HG02840 (cell line): Measurements from ENCODE around the gene GFM1.
A peak's percentile ranks its signal among the peaks of the same experiment; 100 is the strongest.

Experiments used
- ATAC-seq: cut with Tn5 transposase; IDR thresholded peaks from one replicate; pipeline ENCODE4 v1.9.1; 2021; ENCODE audit warnings: mild to moderate bottlenecking, moderate library complexity, moderate number of reproducible peaks; ENCODE audit not compliant: unreplicated experiment, low FRiP score

Gene GFM1

DNA sequence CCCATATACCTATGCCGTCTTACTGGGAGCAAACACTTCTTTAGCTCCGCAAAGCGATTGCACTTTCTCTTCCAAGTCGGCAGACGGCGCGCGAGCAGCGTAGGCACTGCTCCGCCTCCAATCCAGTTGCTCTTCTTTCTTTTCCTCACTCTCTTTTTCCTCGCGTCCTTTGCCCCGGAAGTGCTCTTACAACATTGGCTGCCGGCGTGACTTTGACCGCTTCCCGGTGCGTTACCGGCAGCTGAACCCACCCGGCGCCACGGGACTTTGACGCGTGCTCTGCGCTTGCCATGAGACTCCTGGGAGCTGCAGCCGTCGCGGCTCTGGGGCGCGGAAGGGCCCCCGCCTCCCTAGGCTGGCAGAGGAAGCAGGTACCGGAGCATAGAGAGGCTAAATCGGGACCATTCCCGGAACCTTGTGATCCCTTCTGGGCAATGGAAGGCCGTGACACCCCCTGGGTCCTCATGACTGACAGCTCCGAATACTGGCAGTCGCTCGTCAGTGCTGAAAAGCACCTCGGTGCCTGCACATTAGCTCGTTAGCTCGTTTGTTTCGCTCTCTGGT, at the start of gene GFM1:
Gene GFM1 (plus strand): TSS at position 183 of the 564 bp plus-strand sequence. CDS start 108 bp downstream, at position 291.
- peak; percentile 99 for ATAC-seq

DNA sequence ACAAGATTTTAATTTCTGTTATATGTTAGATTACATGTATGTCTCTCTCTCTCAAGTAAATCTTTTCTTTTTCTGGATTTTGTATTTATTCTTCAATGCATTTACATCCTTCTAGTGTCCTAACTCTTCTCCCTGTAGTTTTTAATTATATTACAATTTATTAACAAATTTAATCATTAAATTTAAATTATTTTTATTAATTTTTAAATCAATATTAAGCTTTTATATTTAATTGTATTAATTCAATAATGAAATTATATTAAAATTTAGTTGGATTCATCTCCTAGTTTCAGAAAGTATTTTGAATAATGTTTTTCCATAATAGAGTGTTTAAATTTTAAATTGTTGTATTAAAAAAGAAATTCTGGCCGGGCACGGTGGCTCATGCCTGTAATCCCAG, 43.5 kb upstream of the GFM1 start:
- ATAC-seq: no peak

DNA sequence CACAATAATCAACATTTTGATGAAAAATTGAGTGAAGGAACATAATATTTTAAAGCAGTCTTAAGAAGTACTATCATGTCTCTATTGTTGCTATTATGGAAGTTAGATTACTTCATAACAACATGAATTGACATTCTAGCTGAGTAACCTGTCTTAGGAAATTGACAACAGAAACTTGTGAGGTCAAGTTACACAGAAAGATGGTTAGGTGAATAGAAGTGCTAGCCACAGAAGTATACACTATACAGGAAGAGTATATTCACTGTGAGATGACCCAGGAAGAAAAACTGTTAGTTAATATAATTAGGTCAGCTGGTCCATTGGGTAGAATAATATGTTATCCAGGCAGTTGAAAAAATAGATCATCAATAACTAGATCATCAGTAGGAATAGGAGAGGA, 42.1 kb upstream of the GFM1 start:
- ATAC-seq: no peak

DNA sequence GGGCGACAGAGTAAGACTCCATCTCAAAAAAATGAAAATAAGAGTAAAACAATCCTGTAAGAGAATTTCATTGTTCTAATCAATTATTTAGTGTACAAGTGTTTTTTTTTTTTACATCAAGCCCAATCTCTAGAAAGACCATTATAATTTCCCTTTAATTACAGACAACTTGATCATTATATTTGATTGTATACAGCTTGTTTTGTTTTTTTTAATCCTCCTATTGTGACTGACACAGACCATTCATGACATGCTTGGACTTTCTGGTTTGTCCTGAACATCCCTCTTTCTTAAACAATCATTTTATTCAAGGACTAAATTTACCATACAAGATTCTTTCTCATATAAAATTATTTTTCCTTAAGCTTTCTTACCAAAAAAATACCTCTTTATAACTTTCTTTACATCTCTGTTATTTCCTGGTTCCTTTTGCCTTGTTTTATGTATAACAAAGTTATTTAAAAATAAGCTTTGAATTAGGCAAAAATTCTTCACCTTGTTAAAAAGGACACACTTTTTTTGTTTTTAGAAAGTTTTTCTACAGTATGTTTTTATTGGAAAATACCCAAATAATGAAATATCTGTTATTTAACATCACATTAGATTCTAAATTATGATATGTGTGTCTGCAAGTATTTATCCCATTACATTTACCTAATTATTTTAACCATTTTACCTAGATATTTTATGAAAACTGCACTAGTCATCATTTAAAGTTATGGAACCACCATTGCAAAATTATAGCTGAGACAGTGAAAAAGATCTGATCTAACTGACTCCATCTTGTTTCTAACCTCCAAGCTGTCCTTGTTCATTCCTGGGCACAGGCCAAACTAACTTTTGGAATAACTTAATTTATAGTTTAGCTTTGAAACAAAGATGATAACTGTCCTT, 26.1 kb upstream of the GFM1 start:
- ATAC-seq: no peak

DNA sequence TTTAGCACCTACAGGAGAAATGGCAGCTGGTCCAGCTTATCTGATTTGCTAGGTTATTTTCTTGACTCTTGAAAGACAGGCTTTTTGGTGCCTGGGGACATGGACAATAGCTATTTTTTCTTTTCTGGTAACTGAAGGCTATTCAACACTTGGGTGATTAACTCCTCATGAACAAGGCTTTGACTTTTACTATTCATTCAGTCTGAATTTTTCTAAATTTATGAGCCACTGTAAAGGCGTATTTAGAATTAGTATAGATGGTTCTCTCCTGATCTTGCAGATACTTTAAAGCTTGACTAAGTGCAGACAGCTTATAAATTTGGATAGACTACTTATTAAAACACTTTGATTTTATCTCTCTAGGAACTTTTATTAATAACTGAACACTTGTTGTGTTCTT, 18.4 kb upstream of the GFM1 start:
- ATAC-seq: no peak

DNA sequence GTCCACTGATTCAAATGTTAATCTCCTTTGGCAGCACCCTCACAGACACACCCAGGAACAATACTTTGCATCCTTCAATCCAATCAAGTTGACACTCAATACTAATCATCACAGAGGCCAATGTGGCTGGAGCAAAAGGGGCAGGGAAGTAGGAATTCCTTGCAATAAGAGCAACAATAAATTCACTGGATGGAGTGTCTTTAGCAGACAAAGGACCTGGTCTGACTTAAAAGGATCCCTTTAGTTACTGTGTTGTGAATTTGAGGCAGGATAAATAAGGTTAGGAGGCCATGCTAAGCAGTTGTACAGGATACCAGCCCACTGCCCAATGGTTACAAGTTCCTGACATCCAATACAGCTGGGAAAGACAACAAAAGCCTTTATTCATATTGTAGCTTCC, 12.3 kb upstream of the GFM1 start:
- ATAC-seq: no peak

DNA sequence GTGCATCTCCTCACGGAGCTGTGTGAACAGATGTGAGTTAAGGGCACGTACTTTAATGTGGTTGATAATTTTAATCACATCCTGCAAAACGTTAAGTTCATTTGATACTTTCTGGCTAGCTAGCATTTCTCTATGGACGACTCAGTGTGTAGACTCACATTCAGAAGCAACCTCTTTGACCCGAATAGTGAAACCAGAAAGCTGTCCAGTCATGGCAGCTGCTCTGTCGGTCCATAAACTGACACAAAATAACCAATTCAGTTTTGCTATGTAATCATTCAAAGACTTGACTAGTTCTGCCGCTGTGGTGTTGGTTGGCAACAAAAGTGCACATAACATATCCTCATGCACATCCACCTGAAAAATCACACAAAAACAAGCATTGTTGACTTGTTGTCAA, 3.7 kb upstream of the GFM1 start:
- no peak for ATAC-seq

DNA sequence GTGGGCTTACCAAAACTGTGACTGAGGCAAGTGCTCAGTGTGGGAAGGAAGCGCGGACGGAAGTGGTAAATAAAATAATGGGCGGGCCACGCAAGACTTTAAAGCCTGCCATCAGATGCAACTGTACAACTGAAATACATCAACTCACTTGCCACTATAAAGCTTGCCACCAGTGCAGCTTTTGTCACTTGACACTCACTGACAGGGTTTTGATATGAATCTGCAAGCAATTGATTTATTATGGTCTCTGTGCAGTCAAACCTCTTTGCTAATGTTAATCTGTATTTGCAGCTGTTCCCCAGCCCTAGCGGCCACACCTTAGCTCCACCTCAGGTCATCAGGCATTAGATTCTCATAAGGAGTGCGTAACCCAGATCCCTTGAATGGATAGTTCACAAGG, 2.3 kb upstream of the GFM1 start:
- no peak for ATAC-seq

DNA sequence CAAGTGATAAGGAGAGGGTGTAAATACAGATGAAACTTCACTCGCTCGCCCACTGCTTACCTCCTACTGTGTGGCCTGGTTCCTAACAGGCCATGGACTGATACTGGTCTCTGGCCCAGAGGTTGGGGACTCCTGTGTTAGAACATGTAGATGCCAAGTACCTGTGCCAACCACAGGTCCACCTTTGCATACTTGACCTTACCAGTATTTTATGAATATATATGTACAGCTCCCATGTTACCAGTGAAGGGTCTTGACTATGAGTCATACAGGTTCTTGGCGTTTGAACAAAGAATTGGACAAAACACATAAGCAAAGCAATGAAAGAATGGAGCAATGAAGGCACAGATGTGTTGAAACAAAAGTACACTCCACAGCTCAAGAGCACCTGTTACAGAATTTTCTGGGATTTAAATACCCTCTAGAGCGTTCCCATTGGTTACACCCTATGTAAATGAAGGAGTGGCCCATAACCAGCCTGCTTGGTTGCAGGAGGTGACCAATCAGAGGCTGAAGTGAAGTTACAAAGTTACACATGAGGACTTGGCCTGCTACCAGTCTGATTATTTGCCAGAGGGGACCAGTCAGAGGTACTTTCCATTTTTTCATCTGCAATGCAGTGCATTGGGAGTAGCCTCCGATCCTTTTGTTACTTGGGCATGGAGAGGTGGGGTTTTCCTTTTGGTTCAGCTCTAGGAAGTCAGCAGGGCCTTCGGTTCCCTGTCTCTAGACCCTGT, 1.7 kb upstream of the GFM1 start:
- ATAC-seq: no peak

DNA sequence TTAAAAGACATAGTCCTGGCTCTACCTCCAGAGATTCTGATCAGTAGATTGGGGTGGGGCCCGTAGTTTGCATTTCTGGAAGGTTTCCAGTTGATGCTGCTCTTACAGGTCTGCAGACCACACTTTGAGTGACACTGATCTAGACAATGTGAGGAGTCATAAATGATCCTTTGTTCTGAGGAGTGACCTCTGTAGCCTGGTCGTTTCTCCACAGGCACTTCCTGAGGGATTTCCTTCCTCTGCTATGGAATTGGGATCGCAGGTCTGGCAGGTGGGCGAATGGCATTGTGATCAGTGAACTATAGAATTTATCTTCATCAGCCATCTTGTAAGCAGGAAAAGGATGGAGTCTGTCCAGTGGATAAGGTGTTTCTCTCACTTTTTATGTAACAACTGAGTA, 5.5 kb downstream of the GFM1 start:
- ATAC-seq: no peak

DNA sequence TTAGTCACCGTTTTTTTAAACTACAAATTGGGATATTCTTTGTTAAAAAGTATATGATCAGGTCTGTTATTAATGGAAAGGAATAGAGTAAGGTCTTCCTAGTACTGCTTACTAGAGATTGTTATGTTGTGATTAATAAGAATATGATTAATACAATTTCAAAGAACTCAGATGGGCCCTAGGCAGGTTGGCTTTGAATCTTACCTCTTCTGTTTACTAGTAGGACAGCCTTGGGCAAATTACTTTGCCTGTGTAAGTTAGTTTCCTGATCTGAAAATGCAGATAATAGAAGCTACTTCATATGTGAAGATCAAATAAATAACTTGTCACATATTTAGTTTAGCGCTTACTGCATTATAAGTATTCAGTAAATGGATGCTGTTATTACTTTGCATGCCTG, 6.9 kb downstream of the GFM1 start:
- no peak for ATAC-seq

DNA sequence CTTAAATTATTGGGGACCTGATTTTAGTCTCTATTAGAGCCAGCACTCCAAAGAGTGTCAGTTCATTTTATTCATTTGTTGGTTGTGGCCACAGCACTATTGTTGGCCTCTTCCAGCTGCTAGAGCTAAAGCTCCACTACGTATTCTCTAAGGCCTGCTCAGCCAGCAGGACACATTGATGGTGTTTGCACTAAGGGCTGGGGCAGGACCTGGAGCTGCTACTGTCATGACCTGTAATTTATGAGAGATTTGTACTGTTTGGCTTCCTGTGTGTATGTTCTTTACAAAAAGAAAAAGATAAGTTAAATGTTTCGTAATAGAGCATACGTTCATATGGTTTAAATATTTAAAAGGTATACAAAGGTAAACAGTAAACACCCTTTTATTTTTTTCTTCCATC, 8.1 kb downstream of the GFM1 start:
- ATAC-seq: no peak

DNA sequence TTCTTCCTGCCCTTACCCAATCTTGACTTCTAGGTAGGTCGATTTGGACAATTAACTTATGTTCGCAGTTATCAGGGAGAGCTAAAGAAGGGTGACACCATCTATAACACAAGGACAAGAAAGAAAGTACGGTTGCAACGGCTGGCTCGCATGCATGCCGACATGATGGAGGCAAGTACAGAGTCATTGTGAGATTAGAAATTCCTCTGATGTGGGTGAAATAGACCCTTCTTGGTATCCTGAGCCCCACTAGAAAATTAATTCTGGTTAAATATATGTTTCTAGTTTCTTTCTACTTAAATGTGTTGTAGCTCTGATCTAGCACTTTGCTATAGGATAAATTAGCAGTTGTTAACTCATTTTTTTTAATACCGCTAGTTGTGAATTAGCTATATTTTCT, 14.6 kb downstream of the GFM1 start:
- ATAC-seq: no peak

DNA sequence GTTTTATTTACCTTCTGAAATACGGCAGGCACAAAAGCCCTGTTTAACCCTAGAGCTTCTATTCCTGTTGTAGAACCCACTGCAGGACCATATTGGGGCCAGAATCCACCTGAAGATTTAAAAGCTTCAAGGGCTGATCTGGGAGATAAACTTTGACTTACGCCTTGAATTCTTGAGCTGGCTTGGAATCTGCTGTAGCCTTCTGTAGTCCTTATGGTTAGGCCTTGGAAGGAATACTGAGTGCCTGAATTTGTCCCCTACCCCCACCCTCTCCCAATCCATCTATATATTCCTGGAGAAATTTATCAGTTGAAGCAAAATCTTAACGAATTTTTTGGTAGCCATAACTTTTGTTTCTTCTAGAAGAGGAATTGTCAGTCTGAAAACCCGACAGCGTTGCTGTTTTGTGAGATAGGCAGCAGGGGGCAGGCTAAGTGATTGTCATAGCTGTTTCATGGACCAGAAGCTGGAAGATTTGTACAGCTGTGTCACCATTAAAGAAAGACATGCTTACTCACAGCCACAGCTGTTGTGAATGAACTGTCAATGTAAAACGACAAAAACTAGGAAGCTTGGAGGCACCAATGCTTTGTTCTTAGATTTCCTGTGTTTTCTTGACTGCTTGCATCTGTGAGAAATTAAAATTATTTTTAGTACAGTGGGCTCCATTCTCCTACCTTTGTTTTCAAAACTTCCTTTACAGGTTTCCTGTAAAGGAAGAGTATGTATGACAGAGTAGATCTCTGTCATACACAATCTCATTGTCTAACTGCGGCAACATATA, 15.3 kb downstream of the GFM1 start:
- peak; percentile 83 for ATAC-seq

DNA sequence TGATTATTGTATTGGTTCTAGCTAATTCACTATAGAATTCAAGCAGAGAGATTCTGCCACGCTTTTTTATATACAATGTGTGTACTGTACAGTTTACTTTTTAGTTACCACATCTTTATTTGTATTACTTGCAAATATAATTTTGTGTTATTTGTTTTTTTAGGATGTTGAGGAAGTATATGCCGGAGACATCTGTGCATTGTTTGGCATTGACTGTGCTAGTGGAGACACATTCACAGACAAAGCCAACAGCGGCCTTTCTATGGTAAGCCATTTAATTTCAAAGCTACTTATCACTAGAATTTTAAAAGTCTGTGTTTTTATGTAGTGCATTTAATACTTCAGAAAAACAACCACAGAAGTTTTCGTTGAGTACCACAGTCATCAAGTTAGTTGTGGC, 16.4 kb downstream of the GFM1 start:
- ATAC-seq: no peak

DNA sequence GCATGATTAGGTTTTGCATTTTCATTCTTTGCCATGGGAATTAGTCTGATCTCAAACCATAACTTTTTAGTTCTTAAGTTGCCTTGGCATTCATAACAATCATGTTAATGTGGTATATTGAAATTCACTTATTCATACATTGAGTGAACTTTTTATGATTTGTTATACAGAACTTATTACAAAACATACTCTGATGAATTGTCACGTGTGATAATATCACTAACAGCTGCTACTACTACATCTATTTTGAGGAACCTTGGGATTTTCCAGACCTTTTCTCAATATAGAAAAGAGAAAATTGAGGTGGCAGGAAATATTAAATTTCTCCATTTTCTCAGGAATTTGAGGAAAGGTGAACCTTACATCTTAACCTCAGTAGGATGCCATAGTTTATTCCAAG, 18.9 kb downstream of the GFM1 start:
- ATAC-seq: no peak

DNA sequence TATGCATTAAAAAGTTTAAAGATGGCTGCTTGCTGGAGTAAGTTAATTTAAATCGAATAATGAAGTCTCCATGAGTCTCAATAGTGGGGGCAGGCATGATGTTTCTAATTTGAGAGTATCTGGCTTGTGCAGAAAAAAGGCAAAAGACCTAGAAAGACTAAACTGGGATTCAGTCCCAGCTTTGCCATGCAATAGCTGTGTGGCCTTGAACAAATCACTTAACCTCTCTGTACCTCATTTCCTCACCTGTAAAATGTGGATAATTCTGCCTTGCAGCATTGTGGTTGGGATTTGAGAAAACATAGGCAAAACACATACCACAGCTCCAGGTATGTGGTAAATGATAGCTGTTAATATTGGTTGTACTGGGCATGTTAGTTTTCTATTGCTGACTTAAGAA, 19.5 kb downstream of the GFM1 start:
- ATAC-seq: no peak

DNA sequence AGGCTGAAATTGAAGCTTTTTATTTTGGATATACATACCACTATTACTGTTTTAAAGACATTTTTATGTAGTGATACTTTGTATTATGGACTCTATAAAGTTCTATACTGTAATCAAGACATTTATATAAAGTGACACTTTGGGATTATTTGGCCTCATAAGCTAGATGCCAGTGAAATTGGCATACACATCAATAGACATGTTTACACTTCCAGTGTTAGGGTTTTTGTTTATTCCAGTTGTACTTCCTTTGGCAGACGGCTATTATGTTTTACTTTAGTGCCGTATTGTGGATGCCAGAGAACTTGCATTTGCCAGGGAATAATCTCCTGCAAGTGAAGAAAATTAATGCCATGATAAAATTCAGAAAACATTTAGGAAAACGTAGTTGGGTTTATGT, 22.1 kb downstream of the GFM1 start:
- ATAC-seq: no peak

DNA sequence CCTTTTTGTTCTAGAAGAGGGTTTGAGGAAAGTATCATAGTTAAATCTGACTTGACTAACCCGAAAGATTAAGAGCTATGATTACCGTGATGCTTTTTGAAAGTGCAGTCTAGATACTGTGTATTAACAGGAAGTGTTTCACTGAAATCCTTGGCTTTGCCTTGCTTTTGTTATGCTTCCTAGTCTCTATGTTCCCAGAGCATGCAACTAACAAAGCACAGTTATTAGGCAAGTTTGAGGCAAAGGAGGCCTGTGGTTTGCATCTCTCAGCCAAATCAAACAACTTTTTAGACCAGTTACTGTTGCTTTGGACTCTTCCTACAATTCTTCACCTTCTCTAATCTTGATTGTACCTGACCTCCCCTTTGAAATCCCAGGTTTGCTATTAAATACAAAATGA, 24.2 kb downstream of the GFM1 start:
- ATAC-seq: no peak

DNA sequence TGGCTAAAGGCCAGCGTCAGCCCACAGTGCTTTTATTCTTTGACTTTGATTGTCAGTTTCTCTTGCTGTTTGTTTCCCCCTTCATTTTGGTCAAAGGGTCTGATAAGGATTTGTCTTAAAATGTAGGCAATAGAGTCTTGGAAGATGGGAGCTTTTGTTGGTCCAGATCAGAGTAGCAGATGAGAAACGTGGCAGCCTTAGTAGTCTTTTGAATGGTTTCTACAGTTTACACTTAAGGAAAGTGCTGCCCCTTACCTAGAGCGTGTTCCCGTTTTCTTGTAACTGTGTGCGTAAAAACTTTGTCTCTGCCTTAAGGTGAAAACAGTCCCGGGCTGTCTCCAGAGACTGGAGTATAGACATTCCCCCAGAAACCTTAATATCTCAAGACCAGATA, 27.5 kb downstream of the GFM1 start:
- no peak for ATAC-seq
